Omental fat pad (tissue), 4 donors: ENCODE results near the gene CBX8. TPM values are rescaled to one million over a fixed set of nuclear protein-coding genes. Genes with fewer than 3 reads are reported as not detected.

Source experiments
- ATAC-seq: fragments of 150-250 bp; one replicate; pipeline ENCODE4 v1.9.1; 2016; ENCODE audit warnings: mild to moderate bottlenecking, moderate library complexity; ENCODE audit not compliant: low FRiP score
- DNase-seq: peaks from one replicate; pipeline ENCODE4 v3.0.0-alpha.2; 2019; ENCODE audit warnings: low spot score
- total RNA-seq, 4 donors: library from RNA; depleted of rRNA; stranded (reverse); fragments of >200 nt; gene quantifications; one replicate each; pipeline ENCODE4 v1.1.0, GENCODE V29; 2016
- TF ChIP-seq, protein P1 (sequence below), 3 donors: fragments of 450-650 bp; IDR thresholded peaks; one replicate each; pipeline ENCODE4 v1.5.1; 2016 to 2017; ENCODE audit warnings: antibody characterized with exemption in 3 of 3, mild to moderate bottlenecking in 3 of 3, moderate library complexity in 2 of 3

CBX8 gene
- total RNA-seq, 4 donors from 2014 or later = 0.88 to 2.2 (median 1.2) TPM

DNA sequence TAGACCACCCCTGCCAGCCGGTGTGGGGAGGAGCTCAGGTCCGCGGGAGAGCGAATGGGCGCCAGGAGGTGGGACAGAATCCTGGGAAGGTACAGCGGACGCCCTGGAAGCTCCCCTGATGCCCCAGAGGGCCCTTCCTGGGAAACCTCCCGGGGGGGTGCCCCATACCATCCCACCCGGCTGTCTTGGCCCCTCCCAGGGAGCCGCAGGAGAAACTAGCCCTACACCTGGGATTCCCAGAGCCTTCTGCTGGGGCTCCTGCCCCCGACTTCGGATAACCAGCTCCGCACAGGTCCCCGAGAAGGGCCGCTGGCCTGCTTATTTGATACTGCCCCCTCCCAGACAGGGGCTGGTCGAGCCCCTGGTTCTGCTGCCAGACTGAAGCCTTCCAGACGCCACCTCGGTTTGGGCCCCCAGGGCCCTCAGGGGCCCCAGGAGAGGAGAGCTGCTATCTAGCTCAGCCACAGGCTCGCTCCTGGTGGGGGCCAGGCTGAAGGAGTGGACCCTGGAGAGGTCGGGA lies 45.3 kb upstream of the CBX8 start:
- no peak for ATAC-seq
- TF ChIP-seq, protein P1, sequence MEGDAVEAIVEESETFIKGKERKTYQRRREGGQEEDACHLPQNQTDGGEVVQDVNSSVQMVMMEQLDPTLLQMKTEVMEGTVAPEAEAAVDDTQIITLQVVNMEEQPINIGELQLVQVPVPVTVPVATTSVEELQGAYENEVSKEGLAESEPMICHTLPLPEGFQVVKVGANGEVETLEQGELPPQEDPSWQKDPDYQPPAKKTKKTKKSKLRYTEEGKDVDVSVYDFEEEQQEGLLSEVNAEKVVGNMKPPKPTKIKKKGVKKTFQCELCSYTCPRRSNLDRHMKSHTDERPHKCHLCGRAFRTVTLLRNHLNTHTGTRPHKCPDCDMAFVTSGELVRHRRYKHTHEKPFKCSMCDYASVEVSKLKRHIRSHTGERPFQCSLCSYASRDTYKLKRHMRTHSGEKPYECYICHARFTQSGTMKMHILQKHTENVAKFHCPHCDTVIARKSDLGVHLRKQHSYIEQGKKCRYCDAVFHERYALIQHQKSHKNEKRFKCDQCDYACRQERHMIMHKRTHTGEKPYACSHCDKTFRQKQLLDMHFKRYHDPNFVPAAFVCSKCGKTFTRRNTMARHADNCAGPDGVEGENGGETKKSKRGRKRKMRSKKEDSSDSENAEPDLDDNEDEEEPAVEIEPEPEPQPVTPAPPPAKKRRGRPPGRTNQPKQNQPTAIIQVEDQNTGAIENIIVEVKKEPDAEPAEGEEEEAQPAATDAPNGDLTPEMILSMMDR (IDR thresholded peaks at IDR 0.05) = no peak
- no peak for DNase-seq

DNA sequence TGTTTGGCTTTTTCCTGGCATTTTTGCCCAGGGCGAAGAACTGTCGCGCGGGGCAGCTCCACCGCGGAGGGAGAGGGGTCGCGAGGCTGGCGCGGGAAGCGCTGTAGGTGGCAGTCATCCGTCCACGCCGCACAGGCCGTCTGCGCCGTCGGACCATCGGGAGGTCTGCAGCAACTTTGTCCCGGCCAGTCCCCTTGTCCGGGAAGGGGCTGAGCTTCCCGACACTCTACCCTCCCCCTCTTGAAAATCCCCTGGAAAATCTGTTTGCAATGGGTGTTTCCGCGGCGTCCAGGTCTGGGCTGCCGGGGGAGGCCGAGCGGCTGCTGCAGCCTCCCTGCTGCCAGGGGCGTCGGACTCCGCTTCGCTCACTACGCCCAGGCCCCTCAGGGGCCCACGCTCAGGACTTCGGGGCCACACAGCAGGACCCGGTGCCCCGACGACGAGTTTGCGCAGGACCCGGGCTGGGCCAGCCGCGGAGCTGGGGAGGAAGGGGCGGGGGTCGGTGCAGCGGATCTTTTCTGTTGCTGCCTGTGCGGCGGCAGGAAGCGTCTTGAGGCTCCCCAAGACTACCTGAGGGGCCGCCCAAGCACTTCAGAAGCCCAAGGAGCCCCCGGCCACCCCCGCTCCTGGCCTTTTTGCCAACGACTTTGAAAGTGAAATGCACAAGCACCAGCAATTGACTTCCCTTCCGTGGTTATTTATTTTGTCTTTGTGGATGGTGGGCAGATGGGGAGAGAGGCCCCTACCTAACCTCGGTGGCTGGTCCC lies 44.7 kb upstream of the CBX8 start:
- ATAC-seq (no peak), DNase-seq (no peak)
- TF ChIP-seq, protein P1 (IDR thresholded peaks at IDR 0.05) = no peak

DNA sequence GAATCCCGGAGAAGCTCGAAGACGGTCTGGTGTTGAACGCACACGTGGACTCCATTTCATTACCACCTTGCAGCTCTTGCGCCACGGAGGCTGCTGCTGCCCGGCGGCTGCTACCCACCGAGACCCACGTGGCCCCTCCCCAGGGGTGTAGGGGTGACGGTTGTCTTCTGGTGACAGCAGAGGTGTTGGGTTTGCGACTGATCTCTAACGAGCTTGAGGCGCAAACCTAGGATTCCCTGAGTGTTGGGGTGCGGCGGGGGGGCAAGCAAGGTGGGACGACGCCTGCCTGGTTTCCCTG lies 44.1 kb upstream of the CBX8 start:
- no peak for ATAC-seq
- DNase-seq = no peak
- TF ChIP-seq, protein P1 (IDR thresholded peaks at IDR 0.05) = no peak

DNA sequence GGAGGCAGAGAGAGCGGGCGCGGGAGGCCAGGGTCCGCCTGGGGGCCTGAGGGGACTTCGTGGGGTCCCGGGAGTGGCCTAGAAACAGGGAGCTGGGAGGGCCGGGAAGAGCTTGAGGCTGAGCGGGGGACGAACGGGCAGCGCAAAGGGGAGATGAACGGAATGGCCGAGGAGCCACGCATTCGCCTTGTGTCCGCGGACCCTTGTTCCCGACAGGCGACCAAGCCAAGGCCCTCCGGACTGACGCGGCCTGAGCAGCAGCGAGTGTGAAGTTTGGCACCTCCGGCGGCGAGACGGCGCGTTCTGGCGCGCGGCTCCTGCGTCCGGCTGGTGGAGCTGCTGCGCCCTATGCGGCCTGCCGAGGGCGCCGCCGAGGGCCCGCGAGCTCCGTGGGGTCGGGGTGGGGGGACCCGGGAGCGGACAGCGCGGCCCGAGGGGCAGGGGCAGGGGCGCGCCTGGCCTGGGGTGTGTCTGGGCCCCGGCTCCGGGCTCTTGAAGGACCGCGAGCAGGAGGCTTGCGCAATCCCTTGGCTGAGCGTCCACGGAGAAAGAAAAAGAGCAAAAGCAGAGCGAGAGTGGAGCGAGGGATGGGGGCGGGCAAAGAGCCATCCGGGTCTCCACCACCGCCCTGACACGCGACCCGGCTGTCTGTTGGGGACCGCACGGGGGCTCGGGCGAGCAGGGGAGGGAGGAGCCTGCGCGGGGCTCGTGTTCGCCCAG lies 43.6 kb upstream of the CBX8 start:
- ATAC-seq = no peak
- no peak for DNase-seq
- TF ChIP-seq, protein P1 (IDR thresholded peaks at IDR 0.05) = no peak

DNA sequence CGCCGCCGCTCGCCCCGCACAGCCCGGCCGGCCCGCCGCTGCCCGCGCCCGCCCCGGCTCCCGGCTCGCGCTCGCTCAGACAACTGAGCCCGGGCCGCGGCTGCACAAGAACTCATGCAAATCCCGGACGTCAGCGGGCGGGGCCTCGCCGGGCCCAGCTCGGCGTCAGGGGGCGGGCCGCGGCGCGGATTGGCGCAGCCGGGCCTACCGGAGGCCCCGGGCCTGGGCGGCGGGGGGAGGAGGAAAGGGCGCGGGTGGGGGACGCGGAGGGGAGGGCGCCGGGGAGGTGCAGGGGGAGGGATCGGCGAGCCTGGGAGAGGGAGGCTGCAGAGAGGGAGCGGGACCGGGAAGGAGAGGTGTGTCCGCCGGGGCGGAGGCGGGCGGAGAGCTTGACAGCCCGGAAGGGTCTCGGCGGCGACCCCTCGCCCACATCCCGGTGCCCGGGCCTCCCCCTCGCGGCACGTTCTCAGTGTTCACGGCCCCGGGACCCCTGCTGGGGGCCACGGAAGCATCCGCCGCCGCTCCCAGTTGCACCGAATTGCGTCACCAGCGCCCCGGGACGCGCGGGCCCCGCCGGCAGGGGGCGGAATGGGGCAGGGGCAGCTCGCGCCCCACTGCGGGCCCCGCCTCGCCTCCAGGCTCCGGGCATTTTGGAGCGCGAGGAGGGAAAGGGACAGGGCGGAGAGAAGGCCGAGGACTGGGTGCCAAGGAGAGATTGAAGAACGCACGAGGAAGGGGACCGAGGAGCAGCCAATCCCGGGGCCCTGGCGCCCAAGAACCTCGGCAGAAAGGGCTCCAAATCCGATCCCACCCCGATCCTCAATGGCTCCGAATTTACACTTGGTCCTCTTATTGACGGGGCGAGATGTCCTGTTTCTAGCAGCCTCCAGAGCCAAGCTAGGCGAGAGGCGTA lies 42.7 kb upstream of the CBX8 start, which contains the start of gene CBX4:
CBX4 (minus strand) TSS at position 85 of the 913 bp plus-strand sequence. CDS start 189 bp downstream, outside the sequence.
- peak; percentile 74 for DNase-seq
- TF ChIP-seq, protein P1 (IDR thresholded peaks at IDR 0.05) = peak in 1 of 3 donors; percentile 79
- ATAC-seq = peak; percentile 79

DNA sequence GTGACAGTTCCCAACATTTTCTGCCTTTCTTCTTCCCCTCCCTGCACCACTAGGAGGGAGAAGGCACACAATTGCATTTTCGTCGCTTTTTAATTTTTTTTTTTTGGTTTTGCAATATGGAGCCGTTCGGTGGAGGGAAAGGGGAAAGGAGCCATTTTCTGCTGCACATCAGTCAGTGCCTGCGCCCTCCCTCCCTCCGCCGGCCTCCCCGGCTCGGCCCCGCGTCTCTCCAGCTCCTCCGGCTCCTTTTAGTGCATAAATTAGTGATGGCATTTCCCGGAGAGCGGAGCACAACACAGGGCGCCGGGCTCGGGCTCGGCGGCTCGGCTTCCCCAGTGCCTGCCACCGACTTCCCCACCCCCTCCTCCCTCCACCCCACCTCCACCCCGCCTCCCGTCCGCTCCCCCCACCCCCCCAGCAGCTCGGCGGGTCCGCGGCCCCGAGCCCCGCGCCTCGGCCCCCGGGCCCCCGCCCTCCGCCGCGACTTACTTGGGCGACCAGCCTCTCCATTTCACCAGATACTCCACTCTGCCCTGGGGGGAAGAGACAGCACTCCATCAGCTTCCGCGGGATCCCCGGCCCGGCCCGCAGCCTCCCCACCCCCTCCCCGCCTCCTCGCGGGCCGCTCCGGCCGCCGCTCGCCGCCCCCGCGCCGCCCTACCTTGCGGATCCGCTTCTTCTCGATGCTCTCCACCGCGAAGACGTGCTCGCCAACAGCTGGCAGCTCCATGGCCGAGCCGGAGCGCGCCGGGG lies 41.8 kb upstream of the CBX8 start:
- TF ChIP-seq, protein P1 (IDR thresholded peaks at IDR 0.05) = no peak
- ATAC-seq (no peak), DNase-seq (no peak)
